ENCODE data around the gene ETV5.

GRCh38 chr3:186081678-186082077, 27.2 kb downstream of the ETV5 start:
- TF ChIP-seq CTCF (conservative IDR thresholded peaks at IDR 0.05; ENCODE audit: low read depth, low read length) (no peak), BHLHE40 (IDR thresholded peaks at IDR 0.05; ENCODE audit: low read depth, low read length) (no peak), MXI1 (IDR thresholded peaks at IDR 0.05; ENCODE audit: borderline replicate concordance, low read depth, low read length) (no peak), SMC3 (IDR thresholded peaks at IDR 0.05; ENCODE audit: low read depth, low read length) (no peak), RFX5 (IDR thresholded peaks at IDR 0.05; ENCODE audit: low read depth, low read length) (no peak), RCOR1 (IDR thresholded peaks at IDR 0.05; ENCODE audit: insufficient replicate concordance, low read length) (no peak)
- TF ChIP-seq, protein P1, sequence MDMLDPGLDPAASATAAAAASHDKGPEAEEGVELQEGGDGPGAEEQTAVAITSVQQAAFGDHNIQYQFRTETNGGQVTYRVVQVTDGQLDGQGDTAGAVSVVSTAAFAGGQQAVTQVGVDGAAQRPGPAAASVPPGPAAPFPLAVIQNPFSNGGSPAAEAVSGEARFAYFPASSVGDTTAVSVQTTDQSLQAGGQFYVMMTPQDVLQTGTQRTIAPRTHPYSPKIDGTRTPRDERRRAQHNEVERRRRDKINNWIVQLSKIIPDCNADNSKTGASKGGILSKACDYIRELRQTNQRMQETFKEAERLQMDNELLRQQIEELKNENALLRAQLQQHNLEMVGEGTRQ (IDR thresholded peaks at IDR 0.05; ENCODE audit: low read depth, low read length), result no peak

Measured in IMR-90 (cell line).